HEK293 (cell line): ENCODE data around the gene MN1.

Experiments used
- BCL11A ChIP-seq: fragments of 450-650 bp; formaldehyde crosslinking; IDR thresholded peaks from 2 replicates; pipeline ENCODE4 v1.5.1; 2016; ENCODE audit warnings: low read depth, missing biosample characterization, missing genetic modification characterization
- CTCF ChIP-seq: fragments of 450-650 bp; formaldehyde crosslinking; IDR thresholded peaks from 2 replicates; pipeline ENCODE4 v1.5.1; 2016; ENCODE audit warnings: missing biosample characterization, missing genetic modification characterization
- KLF16 ChIP-seq: fragments of 450-650 bp; formaldehyde crosslinking; IDR thresholded peaks from 2 replicates; pipeline ENCODE4 v1.5.1; 2017; ENCODE audit warnings: missing biosample characterization, missing genetic modification characterization
- PBX3 ChIP-seq: sonication (generic); formaldehyde crosslinking; IDR thresholded peaks from 2 replicates; pipeline ENCODE4 v1.8.1; 2022; ENCODE audit warnings: mild to moderate bottlenecking, moderate library complexity, missing genetic modification reagents
- ZNF830 ChIP-seq: fragments of 450-650 bp; IDR thresholded peaks from 2 replicates; pipeline ENCODE4 v1.5.0; 2018; ENCODE audit warnings: missing biosample characterization, missing genetic modification characterization, low read depth, mild to moderate bottlenecking, moderate library complexity
- TF ChIP-seq, protein P1 (sequence below): fragments of 450-650 bp; formaldehyde crosslinking; IDR thresholded peaks from 2 replicates; pipeline ENCODE4 v1.5.1; 2016; ENCODE audit warnings: missing biosample characterization, missing genetic modification characterization
- TF ChIP-seq, protein P2 (sequence below): fragments of 450-650 bp; formaldehyde crosslinking; IDR thresholded peaks from 2 replicates; pipeline ENCODE4 v1.5.1; 2016; ENCODE audit warnings: missing biosample characterization, missing genetic modification characterization
- TF ChIP-seq, protein P3 (sequence below): fragments of 450-650 bp; formaldehyde crosslinking; IDR thresholded peaks from 2 replicates; pipeline ENCODE4 v1.5.1; 2017; ENCODE audit warnings: missing biosample characterization, missing genetic modification characterization

GRCh38 chr22:27833803-27834202, 32.2 kb upstream of the MN1 start:
- TF ChIP-seq PBX3 (CRISPR knock-in tag) (no peak), CTCF (tag by site-specific recombination) (no peak), KLF16 (tag by site-specific recombination) (no peak), ZNF830 (tag by site-specific recombination) (no peak), BCL11A (tag by site-specific recombination) (no peak)
- TF ChIP-seq, protein P1, sequence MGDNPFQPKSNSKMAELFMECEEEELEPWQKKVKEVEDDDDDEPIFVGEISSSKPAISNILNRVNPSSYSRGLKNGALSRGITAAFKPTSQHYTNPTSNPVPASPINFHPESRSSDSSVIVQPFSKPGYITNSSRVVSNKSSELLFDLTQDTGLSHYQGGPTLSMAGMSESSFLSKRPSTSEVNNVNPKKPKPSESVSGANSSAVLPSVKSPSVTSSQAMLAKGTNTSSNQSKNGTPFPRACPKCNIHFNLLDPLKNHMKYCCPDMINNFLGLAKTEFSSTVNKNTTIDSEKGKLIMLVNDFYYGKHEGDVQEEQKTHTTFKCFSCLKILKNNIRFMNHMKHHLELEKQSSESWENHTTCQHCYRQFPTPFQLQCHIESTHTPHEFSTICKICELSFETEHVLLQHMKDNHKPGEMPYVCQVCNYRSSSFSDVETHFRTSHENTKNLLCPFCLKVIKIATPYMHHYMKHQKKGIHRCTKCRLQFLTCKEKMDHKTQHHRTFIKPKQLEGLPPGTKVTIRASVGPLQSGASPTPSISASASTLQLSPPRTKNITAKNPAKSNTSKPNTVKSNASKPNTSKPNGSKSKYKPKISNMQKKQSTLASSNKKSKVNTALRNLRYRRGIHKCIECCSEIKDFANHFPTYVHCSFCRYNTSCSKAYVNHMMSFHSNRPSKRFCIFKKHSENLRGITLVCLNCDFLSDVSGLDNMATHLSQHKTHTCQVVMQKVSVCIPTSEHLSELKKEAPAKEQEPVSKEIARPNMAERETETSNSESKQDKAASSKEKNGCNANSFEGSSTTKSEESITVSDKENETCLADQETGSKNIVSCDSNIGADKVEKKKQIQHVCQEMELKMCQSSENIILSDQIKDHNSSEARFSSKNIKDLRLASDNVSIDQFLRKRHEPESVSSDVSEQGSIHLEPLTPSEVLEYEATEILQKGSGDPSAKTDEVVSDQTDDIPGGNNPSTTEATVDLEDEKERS = no peak
- TF ChIP-seq, protein P2, sequence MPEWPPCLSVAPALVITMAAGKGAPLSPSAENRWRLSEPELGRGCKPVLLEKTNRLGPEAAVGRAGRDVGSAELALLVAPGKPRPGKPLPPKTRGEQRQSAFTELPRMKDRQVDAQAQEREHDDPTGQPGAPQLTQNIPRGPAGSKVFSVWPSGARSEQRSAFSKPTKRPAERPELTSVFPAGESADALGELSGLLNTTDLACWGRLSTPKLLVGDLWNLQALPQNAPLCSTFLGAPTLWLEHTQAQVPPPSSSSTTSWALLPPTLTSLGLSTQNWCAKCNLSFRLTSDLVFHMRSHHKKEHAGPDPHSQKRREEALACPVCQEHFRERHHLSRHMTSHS (tag by site-specific recombination) = no peak
- TF ChIP-seq, protein P3, sequence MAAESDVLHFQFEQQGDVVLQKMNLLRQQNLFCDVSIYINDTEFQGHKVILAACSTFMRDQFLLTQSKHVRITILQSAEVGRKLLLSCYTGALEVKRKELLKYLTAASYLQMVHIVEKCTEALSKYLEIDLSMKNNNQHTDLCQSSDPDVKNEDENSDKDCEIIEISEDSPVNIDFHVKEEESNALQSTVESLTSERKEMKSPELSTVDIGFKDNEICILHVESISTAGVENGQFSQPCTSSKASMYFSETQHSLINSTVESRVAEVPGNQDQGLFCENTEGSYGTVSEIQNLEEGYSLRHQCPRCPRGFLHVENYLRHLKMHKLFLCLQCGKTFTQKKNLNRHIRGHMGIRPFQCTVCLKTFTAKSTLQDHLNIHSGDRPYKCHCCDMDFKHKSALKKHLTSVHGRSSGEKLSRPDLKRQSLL = no peak
